ENCODE data around the gene MRNIP. TPM values are rescaled to one million over a fixed set of nuclear protein-coding genes. Genes with fewer than 3 reads are reported as not detected.
A peak's percentile ranks its signal among the peaks of the same experiment; 100 is the strongest.

The MRNIP gene
- total RNA-seq, 1 experiment from 2014 or later, result 34.7 TPM

- Histone ChIP-seq H3K27me3 (ENCODE audit: control insufficient read depth, insufficient read depth, low read length) (no peaks in the 10 kb centered on the region), H3K36me3 (replicated peaks; ENCODE audit: control insufficient read depth, insufficient read depth, low read length) (peaks cover 38% of the 10 kb centered on the region), H3K4me3 (ENCODE audit: insufficient read depth, low read depth, low read length) (no peak overlapping the region)
- no peak for DNase-seq
Measured at GRCh38 chr5:179830818-179831468, 27.7 kb downstream of the MRNIP start.

- Histone ChIP-seq H3K36me3 (replicated peaks; ENCODE audit: control insufficient read depth, insufficient read depth, low read length) (peaks cover 48% of the 10 kb centered on the region), H3K4me3 (ENCODE audit: insufficient read depth, low read depth, low read length) (no peak overlapping the region), H3K27me3 (ENCODE audit: control insufficient read depth, insufficient read depth, low read length) (no peaks in the 10 kb centered on the region)
- DNase-seq, result no peak
Measured at GRCh38 chr5:179829732-179830435, 28.7 kb downstream of the MRNIP start.

- Histone ChIP-seq H3K4me3 (ENCODE audit: insufficient read depth, low read depth, low read length) (no peak overlapping the region), H3K36me3 (replicated peaks; ENCODE audit: control insufficient read depth, insufficient read depth, low read length) (peaks cover 57% of the 10 kb centered on the region), H3K27me3 (ENCODE audit: control insufficient read depth, insufficient read depth, low read length) (no peaks in the 10 kb centered on the region)
- peak; percentile 60 for DNase-seq
Measured at GRCh38 chr5:179828756-179829421, 29.7 kb downstream of the MRNIP start.

- Histone ChIP-seq H3K4me3 (ENCODE audit: insufficient read depth, low read depth, low read length) (no peak overlapping the region), H3K36me3 (replicated peaks; ENCODE audit: control insufficient read depth, insufficient read depth, low read length) (peaks cover 51% of the 10 kb centered on the region), H3K27me3 (ENCODE audit: control insufficient read depth, insufficient read depth, low read length) (no peaks in the 10 kb centered on the region)
- peak; percentile 70 for DNase-seq
Measured at GRCh38 chr5:179827680-179828079, 30.9 kb downstream of the MRNIP start.

GRCh38 chr5:179825655-179826182 lies 32.9 kb downstream of the MRNIP start:
- H3K36me3 ChIP-seq (replicated peaks; ENCODE audit: control insufficient read depth, insufficient read depth, low read length), result peaks cover 41% of the 10 kb centered on the region

GRCh38 chr5:179824745-179825112 lies 33.9 kb downstream of the MRNIP start:
- DNase-seq, result peak; percentile 26
- Histone ChIP-seq H3K4me3 (ENCODE audit: insufficient read depth, low read depth, low read length) (no peak overlapping the region), H3K27me3 (ENCODE audit: control insufficient read depth, insufficient read depth, low read length) (no peaks in the 10 kb centered on the region), H3K36me3 (replicated peaks; ENCODE audit: control insufficient read depth, insufficient read depth, low read length) (peaks cover 38% of the 10 kb centered on the region)

More at GRCh38 chr5:179825655-179826182, 32.9 kb downstream of the MRNIP start:
- peak; percentile 44 for DNase-seq
- Histone ChIP-seq H3K27me3 (ENCODE audit: control insufficient read depth, insufficient read depth, low read length) (no peaks in the 10 kb centered on the region), H3K4me3 (ENCODE audit: insufficient read depth, low read depth, low read length) (no peak overlapping the region)

GRCh38 chr5:179823937-179824744 lies 34.5 kb downstream of the MRNIP start:
- Histone ChIP-seq H3K4me3 (ENCODE audit: insufficient read depth, low read depth, low read length) (no peak overlapping the region), H3K36me3 (replicated peaks; ENCODE audit: control insufficient read depth, insufficient read depth, low read length) (peaks cover 36% of the 10 kb centered on the region), H3K27me3 (ENCODE audit: control insufficient read depth, insufficient read depth, low read length) (no peaks in the 10 kb centered on the region)
- DNase-seq, result peak; percentile 22

GRCh38 chr5:179822444-179822990 lies 36.1 kb downstream of the MRNIP start:
- DNase-seq, result no peak
- Histone ChIP-seq H3K4me3 (ENCODE audit: insufficient read depth, low read depth, low read length) (no peak overlapping the region; the same call in 1 of the 2 replicates), H3K36me3 (replicated peaks; ENCODE audit: control insufficient read depth, insufficient read depth, low read length) (peaks cover 32% of the 10 kb centered on the region), H3K27me3 (ENCODE audit: control insufficient read depth, insufficient read depth, low read length) (no peaks in the 10 kb centered on the region)

- peak overlapping the region; percentile 94 for H3K4me3 ChIP-seq (ENCODE audit: insufficient read depth, low read depth, low read length)
- DNase-seq, result no peak
- peaks cover 32% of the 10 kb centered on the region for H3K36me3 ChIP-seq (replicated peaks; ENCODE audit: control insufficient read depth, insufficient read depth, low read length)
- no peaks in the 10 kb centered on the region for H3K27me3 ChIP-seq (ENCODE audit: control insufficient read depth, insufficient read depth, low read length)
Measured at GRCh38 chr5:179822059-179822432, 36.6 kb downstream of the MRNIP start.

GRCh38 chr5:179821298-179822058 lies 37.1 kb downstream of the MRNIP start:
- Histone ChIP-seq H3K27me3 (ENCODE audit: control insufficient read depth, insufficient read depth, low read length) (no peaks in the 10 kb centered on the region), H3K36me3 (replicated peaks; ENCODE audit: control insufficient read depth, insufficient read depth, low read length) (peaks cover 30% of the 10 kb centered on the region), H3K4me3 (ENCODE audit: insufficient read depth, low read depth, low read length) (peak overlapping the region; percentile 94)
- DNase-seq, result peak; percentile 96

GRCh38 chr5:179820483-179821297 lies 37.9 kb downstream of the MRNIP start, which contains the start of gene SQSTM1:
Gene SQSTM1, plus strand, starts transcription at chr5:179820905. Its CDS starts 32 bp downstream, at chr5:179820937.
- DNase-seq, result peak; percentile 97
- Histone ChIP-seq H3K36me3 (replicated peaks; ENCODE audit: control insufficient read depth, insufficient read depth, low read length) (peaks cover 27% of the 10 kb centered on the region), H3K4me3 (ENCODE audit: insufficient read depth, low read depth, low read length) (peak within 1 kb of the TSS; percentile 94), H3K27me3 (ENCODE audit: control insufficient read depth, insufficient read depth, low read length) (no peaks in the 10 kb centered on the region; the same call in 1 of the 2 replicates)

- no peak overlapping the region for H3K4me3 ChIP-seq (ENCODE audit: insufficient read depth, low read depth, low read length)
- peaks cover 21% of the 10 kb centered on the region for H3K36me3 ChIP-seq (replicated peaks; ENCODE audit: control insufficient read depth, insufficient read depth, low read length)
- no peak for DNase-seq
Measured at GRCh38 chr5:179820127-179820482, 38.5 kb downstream of the MRNIP start.

More at GRCh38 chr5:179820127-179820482, 38.5 kb downstream of the MRNIP start:
- no peaks in the 10 kb centered on the region; the same call in 1 of the 2 replicates for H3K27me3 ChIP-seq (ENCODE audit: control insufficient read depth, insufficient read depth, low read length)

All from H7 (cell line).